Osteoblast (primary cell): ENCODE results near the gene DHX8. TPM values are rescaled to one million over a fixed set of nuclear protein-coding genes. Genes with fewer than 3 reads are reported as not detected.

Experiments used
- DNase-seq: peaks from one replicate; pipeline ENCODE4 v3.0.0; 2011; ENCODE audit warnings: low spot score, mixed read lengths; ENCODE audit not compliant: insufficient read length; ENCODE audit errors: missing footprints
- H2AFZ ChIP-seq: 2 replicates; pipeline ENCODE4 v1.6.0; 2011; ENCODE audit warnings: mild to moderate bottlenecking, low read length
- H3K27ac ChIP-seq: 2 replicates; pipeline ENCODE4 v1.5.1; 2011; ENCODE audit warnings: mild to moderate bottlenecking, low read depth, low read length, moderate library complexity
- H3K27me3 ChIP-seq: 2 replicates; pipeline ENCODE4 v1.6.0; 2012; ENCODE audit warnings: mild to moderate bottlenecking, control low read depth, inconsistent platforms, low read length, moderate library complexity; ENCODE audit not compliant: insufficient read depth
- H3K36me3 ChIP-seq: 2 replicates; pipeline ENCODE4 v1.5.1; 2011; ENCODE audit warnings: mild to moderate bottlenecking, low read length, control low read depth, moderate library complexity; ENCODE audit not compliant: insufficient read depth
- H3K4me1 ChIP-seq: 2 replicates; pipeline ENCODE4 v1.5.1; 2011; ENCODE audit warnings: mild to moderate bottlenecking, low read length, control low read depth, moderate library complexity; ENCODE audit not compliant: insufficient read depth
- H3K4me2 ChIP-seq: 2 replicates; pipeline ENCODE4 v1.6.0; 2011; ENCODE audit warnings: mild to moderate bottlenecking, low read length; ENCODE audit not compliant: insufficient read depth
- H3K4me3 ChIP-seq: fragments of 200-600 bp; sonication (generic); 3 replicates; pipeline ENCODE4 v1.5.1; 2012; ENCODE audit warnings: mild to moderate bottlenecking, low read length, inconsistent platforms; ENCODE audit not compliant: insufficient read depth
- H3K79me2 ChIP-seq: 2 replicates; pipeline ENCODE4 v1.6.0; 2012; ENCODE audit warnings: mild to moderate bottlenecking, low read length, control low read depth, inconsistent platforms; ENCODE audit not compliant: insufficient read depth
- H3K9me3 ChIP-seq: 2 replicates; pipeline ENCODE4 v1.5.1; 2011; ENCODE audit warnings: low read depth, low read length, control low read depth
- H4K20me1 ChIP-seq: 2 replicates; pipeline ENCODE4 v1.6.0; 2012; ENCODE audit warnings: mild to moderate bottlenecking, low read length, control low read depth; ENCODE audit not compliant: insufficient read depth
- total RNA-seq: library from RNA; depleted of rRNA; stranded (reverse); fragments of >200 nt; gene quantifications from 2 replicates; pipeline ENCODE4 v1.2.3, GENCODE V29; 2012
- TF ChIP-seq, protein P1 (sequence below): IDR thresholded peaks from 2 replicates; pipeline ENCODE4 v1.5.1; 2011; ENCODE audit warnings: mild to moderate bottlenecking, low read depth, low read length, moderate library complexity; ENCODE audit errors: extremely low read depth

The DHX8 gene
- total RNA-seq, 1 donor = 42.3 TPM

DNA sequence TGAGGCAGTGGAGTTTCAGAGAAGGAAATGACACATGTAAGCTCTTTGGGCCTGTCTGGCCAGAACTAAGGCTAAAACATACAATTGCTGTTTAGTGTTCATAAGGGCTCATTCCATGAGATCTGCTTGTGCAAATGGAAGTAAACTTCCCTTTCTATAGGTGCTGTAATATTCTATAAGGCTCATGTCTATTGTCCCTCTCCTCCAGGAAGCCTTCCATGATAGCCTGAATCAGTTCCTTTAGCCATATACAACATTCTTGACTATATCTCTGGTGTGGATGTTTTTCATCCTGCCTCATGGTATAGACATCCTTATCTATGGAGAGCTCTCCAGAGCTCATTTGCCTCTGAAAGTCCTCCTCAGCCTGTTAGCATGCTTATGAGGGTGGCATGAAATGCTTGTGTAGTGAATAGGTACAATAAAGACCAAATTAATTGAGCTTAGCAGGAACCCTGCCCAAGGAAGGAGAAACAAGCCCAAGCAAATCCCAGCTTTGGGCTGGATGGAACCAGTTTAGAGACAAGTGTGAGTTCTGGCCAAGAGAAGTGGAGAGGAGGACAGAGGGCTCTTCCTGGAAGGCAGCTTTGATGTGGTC lies 64.0 kb downstream of the DHX8 start:
- no peak overlapping the region for H3K4me3 ChIP-seq
- TF ChIP-seq, protein P1, sequence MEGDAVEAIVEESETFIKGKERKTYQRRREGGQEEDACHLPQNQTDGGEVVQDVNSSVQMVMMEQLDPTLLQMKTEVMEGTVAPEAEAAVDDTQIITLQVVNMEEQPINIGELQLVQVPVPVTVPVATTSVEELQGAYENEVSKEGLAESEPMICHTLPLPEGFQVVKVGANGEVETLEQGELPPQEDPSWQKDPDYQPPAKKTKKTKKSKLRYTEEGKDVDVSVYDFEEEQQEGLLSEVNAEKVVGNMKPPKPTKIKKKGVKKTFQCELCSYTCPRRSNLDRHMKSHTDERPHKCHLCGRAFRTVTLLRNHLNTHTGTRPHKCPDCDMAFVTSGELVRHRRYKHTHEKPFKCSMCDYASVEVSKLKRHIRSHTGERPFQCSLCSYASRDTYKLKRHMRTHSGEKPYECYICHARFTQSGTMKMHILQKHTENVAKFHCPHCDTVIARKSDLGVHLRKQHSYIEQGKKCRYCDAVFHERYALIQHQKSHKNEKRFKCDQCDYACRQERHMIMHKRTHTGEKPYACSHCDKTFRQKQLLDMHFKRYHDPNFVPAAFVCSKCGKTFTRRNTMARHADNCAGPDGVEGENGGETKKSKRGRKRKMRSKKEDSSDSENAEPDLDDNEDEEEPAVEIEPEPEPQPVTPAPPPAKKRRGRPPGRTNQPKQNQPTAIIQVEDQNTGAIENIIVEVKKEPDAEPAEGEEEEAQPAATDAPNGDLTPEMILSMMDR = no peak
- H3K4me1 ChIP-seq = peaks cover 27% of the 10 kb centered on the region
- H3K27me3 ChIP-seq = no peaks in the 10 kb centered on the region
- no peaks in the 10 kb centered on the region for H4K20me1 ChIP-seq
- no peak overlapping the region for H3K27ac ChIP-seq
- H3K79me2 ChIP-seq = no peaks in the 10 kb centered on the region
- no peaks in the 10 kb centered on the region for H3K9me3 ChIP-seq
- no peak for DNase-seq
- H3K36me3 ChIP-seq = no peaks in the 10 kb centered on the region
- H3K4me2 ChIP-seq = no peak overlapping the region
- no peak overlapping the region for H2AFZ ChIP-seq

DNA sequence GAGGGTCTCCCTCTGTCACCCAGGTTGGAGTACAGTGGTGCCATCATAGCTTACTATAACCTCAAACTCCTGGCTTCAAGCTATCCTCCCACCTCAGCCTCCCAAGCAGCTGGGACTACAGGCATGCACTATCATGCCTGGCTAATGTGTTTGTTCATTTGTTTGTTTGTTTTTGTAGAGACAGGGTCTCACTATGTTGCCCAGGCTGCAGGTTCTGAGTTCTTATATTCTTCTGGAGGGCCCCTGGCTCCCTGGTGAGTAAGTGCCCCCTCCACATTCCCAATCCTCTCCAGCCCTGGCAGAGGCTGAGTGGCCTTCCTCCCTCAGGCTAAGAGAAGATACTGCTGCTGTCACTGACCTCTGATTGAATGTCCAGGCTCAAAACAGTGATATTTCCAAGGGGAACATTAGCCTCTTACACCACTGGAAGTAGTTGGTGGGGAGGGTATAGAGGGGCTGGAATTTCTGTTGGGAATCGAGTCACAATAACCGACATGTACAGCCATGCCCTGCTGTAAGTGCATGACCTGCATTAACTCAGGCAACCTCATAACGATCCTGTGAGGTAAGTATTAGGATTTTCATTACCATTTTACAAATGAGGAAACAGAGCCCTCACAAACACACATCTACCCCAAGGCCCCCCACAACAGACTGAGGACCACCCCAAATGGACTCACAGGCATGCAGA lies 65.1 kb downstream of the DHX8 start:
- no peaks in the 10 kb centered on the region for H3K9me3 ChIP-seq
- H3K79me2 ChIP-seq = no peaks in the 10 kb centered on the region
- no peak overlapping the region for H3K27ac ChIP-seq
- no peak for DNase-seq
- peaks cover 5% of the 10 kb centered on the region for H3K27me3 ChIP-seq
- no peaks in the 10 kb centered on the region for H3K36me3 ChIP-seq
- TF ChIP-seq, protein P1 = no peak
- H2AFZ ChIP-seq = no peak overlapping the region
- no peak overlapping the region for H3K4me3 ChIP-seq
- no peak overlapping the region for H3K4me2 ChIP-seq
- H3K4me1 ChIP-seq = peaks cover 20% of the 10 kb centered on the region
- no peaks in the 10 kb centered on the region for H4K20me1 ChIP-seq

DNA sequence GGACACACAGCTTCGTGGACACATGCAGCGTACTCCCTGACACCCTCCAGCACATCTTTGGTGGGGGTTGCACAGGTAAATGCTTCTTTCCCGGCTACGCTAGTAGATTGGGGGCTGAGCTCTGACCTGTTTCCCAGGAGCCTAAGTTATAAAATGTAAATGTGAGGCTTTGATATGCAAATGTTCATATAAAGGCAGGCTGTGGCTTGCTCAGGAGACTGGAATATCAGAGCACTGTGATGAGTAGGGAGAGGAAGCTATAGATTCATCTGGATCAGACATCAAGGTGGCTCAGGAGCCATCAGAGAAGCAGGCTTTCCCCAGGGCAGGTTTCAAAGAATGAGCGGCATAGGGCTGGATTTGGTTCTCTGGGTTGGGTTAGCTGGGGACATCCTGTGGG lies 65.7 kb downstream of the DHX8 start:
- no peak overlapping the region for H3K27ac ChIP-seq
- no peaks in the 10 kb centered on the region for H3K9me3 ChIP-seq
- peaks cover 13% of the 10 kb centered on the region for H3K4me1 ChIP-seq
- H3K27me3 ChIP-seq = peaks cover 6% of the 10 kb centered on the region
- no peak overlapping the region for H2AFZ ChIP-seq
- H3K4me2 ChIP-seq = no peak overlapping the region
- no peak overlapping the region for H3K4me3 ChIP-seq
- no peak for DNase-seq
- TF ChIP-seq, protein P1 = no peak
- no peaks in the 10 kb centered on the region for H3K79me2 ChIP-seq
- H3K36me3 ChIP-seq = no peaks in the 10 kb centered on the region
- H4K20me1 ChIP-seq = no peaks in the 10 kb centered on the region

DNA sequence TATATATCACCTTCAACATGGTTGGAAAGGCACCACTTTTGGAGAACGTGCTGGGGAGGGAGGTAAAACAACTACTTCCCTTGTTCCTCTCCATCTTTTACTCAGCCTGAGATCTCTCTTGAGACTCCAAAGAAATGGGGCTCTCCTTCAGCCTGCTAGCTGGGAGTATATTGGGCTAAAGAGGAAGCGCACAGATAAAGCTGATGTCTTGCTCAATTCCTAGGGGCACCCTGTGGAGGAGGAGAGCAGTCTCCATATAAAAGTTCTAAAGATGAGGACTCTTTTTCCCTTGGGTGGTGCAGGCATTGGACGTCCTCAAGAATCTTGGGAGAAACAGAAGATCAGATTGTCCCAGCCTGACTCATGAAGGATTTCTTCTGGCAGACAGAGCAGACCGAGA lies 67.0 kb downstream of the DHX8 start:
- no peak for DNase-seq

More for the DNA sequence above, 67.0 kb downstream of the DHX8 start:
- Histone ChIP-seq H3K27me3 (peaks cover 6% of the 10 kb centered on the region), H3K79me2 (no peaks in the 10 kb centered on the region), H4K20me1 (no peaks in the 10 kb centered on the region), H2AFZ (no peak overlapping the region), H3K9me3 (no peaks in the 10 kb centered on the region), H3K27ac (no peak overlapping the region), H3K4me1 (peaks cover 6% of the 10 kb centered on the region), H3K4me2 (no peak overlapping the region), H3K4me3 (no peak overlapping the region), H3K36me3 (no peaks in the 10 kb centered on the region)
- TF ChIP-seq, protein P1 = no peak
